GM12878 (cell line): Measurements from ENCODE around the gene TPK1. TPM values are rescaled to one million over a fixed set of nuclear protein-coding genes. Genes with fewer than 3 reads are reported as not detected.

Experiments used
- ATAC-seq: fragments of 200-7000 bp; cut with Tn5 transposase; 3 replicates; pipeline ENCODE4 v1.9.1; 2020; ENCODE audit warnings: mild to moderate bottlenecking, moderate library complexity
- BruUV-seq: library from RNA; stranded (reverse); fragments of 400-500 nt; replicated peaks from 2 replicates; lab custom pipeline; 2021; lab: Mats Ljungman, UMichigan
- CTCF ChIA-PET: fragments of 300-600 bp; sonication (Branson Sonifier 250); formaldehyde crosslinking; extraction: SDS; loops from one replicate; lab custom pipeline; 2021; ENCODE audit warnings: inconsistent platforms; lab: Yijun Ruan, JAX
- POLR2A ChIA-PET: fragments of 350-600 bp; formaldehyde crosslinking; extraction: SDS; loops from one replicate; lab custom pipeline; 2021; ENCODE audit warnings: inconsistent platforms; lab: Charles Lee
- RAD21 ChIA-PET: fragments of 300-600 bp; sonication (Branson Sonifier 250); formaldehyde crosslinking; loops from one replicate; lab custom pipeline; 2023; ENCODE audit warnings: antibody characterized with exemption; ENCODE audit not compliant: unreplicated experiment; lab: Charles Lee
- SMC1A ChIA-PET: fragments of 300-600 bp; sonication (Branson Sonifier 250); formaldehyde crosslinking; loops from one replicate; lab custom pipeline; 2023; ENCODE audit not compliant: unreplicated experiment, uncharacterized antibody; lab: Charles Lee
- DNase-seq: peaks from one replicate; pipeline ENCODE4 v3.0.0-alpha.2; 2011; ENCODE audit warnings: low read depth, low spot score
- FAIRE-seq: peaks from 3 replicates; lab custom pipeline; 2011; peaks lifted over from hg19 to GRCh38; lab: Jason Lieb, UNC
- H2AFZ ChIP-seq: 2 replicates; pipeline ENCODE4 v1.6.0; 2011; ENCODE audit warnings: low read depth, low read length, control low read depth; ENCODE audit not compliant: control insufficient read depth
- H3K27ac ChIP-seq: 2 replicates; pipeline ENCODE4 v1.5.1; 2011; ENCODE audit warnings: control low read depth; ENCODE audit not compliant: control insufficient read depth, insufficient read depth
- H3K27me3 ChIP-seq, 2 experiments: replicated peaks in 1 of 2; 2 replicates each; pipeline versions ENCODE4 v1.6.0 to v1.6.1; 2011; ENCODE audit warnings: low read length in 1 of 2; ENCODE audit not compliant: control insufficient read depth in 2 of 2, insufficient read depth in 2 of 2
- H3K36me3 ChIP-seq, 2 experiments: 2 replicates each; pipeline ENCODE4 v1.5.1; 2011; ENCODE audit warnings: low read length in 1 of 2; ENCODE audit not compliant: control insufficient read depth in 2 of 2, insufficient read depth in 2 of 2
- H3K4me1 ChIP-seq: 2 replicates; pipeline ENCODE4 v1.6.1; 2011; ENCODE audit warnings: mild to moderate bottlenecking, low read length, moderate library complexity, mixed read lengths; ENCODE audit not compliant: control insufficient read depth, insufficient read depth
- H3K4me2 ChIP-seq: 2 replicates; pipeline ENCODE4 v1.6.0; 2011; ENCODE audit warnings: control low read depth; ENCODE audit not compliant: control insufficient read depth, insufficient read depth
- H3K4me3 ChIP-seq: fragments of 200-600 bp; sonication (generic); 2 replicates; pipeline ENCODE4 v1.5.1; 2016
- H3K79me2 ChIP-seq: 2 replicates; pipeline ENCODE4 v1.6.0; 2011; ENCODE audit warnings: low read length; ENCODE audit not compliant: control insufficient read depth, insufficient read depth
- H3K9ac ChIP-seq: 2 replicates; pipeline ENCODE4 v1.8.0; 2011; ENCODE audit warnings: low read length, control low read depth, mixed read lengths; ENCODE audit not compliant: control insufficient read depth, insufficient read depth
- H3K9me3 ChIP-seq: replicated peaks from 3 replicates; pipeline ENCODE4 v1.5.1; 2011; ENCODE audit warnings: mild to moderate bottlenecking, low read length; ENCODE audit not compliant: control insufficient read depth, insufficient read depth
- H4K20me1 ChIP-seq: 2 replicates; pipeline ENCODE4 v1.6.0; 2011; ENCODE audit not compliant: control insufficient read depth, insufficient read depth
- ASH2L ChIP-seq: fragments of 300-600, 200-600 bp; sonication (generic); IDR thresholded peaks from 2 replicates; pipeline ENCODE4 v1.6.1; 2017; ENCODE audit warnings: low read depth, mild to moderate bottlenecking, borderline replicate concordance
- BCLAF1 ChIP-seq: fragments of 450-650 bp; IDR thresholded peaks from 2 replicates; pipeline ENCODE4 v1.6.1; 2017; ENCODE audit warnings: antibody characterized with exemption, mild to moderate bottlenecking, moderate library complexity
- E2F8 ChIP-seq: fragments of 450-650 bp; IDR thresholded peaks from 2 replicates; pipeline ENCODE4 v1.6.1; 2018; ENCODE audit warnings: mild to moderate bottlenecking, low read depth, moderate library complexity; ENCODE audit not compliant: partially characterized antibody
- ESRRA ChIP-seq: IDR thresholded peaks from 2 replicates; pipeline ENCODE4 v1.6.1; 2012; ENCODE audit warnings: mild to moderate bottlenecking, low read length, improper control_type of control experiment
- GATAD2B ChIP-seq: fragments of 450-650 bp; conservative IDR thresholded peaks from 2 replicates; pipeline ENCODE4 v1.6.1; 2017; ENCODE audit warnings: low read depth, mild to moderate bottlenecking, moderate library complexity
- MXI1 ChIP-seq: fragments of 150-350 bp; IDR thresholded peaks from 2 replicates; pipeline ENCODE4 v1.6.1; 2011; ENCODE audit warnings: low read depth, mild to moderate bottlenecking, inconsistent platforms, low read length, improper control_type of control experiment
- NR2F1 ChIP-seq: fragments of 450-650 bp; conservative IDR thresholded peaks from 2 replicates; pipeline ENCODE4 v1.6.1; 2017; ENCODE audit warnings: mild to moderate bottlenecking
- RB1 ChIP-seq: fragments of 450-650 bp; formaldehyde crosslinking; IDR thresholded peaks from 2 replicates; pipeline ENCODE4 v1.6.1; 2017; ENCODE audit warnings: mild to moderate bottlenecking, borderline replicate concordance
- SMC3 ChIP-seq: IDR thresholded peaks from 2 replicates; pipeline ENCODE4 v1.6.1; 2011; ENCODE audit warnings: low read length, improper control_type of control experiment, borderline replicate concordance
- SREBF1 ChIP-seq: IDR thresholded peaks from 2 replicates; pipeline ENCODE4 v1.6.1; 2012; ENCODE audit warnings: mild to moderate bottlenecking, low read length
- TAF1 ChIP-seq: IDR thresholded peaks from 2 replicates; pipeline ENCODE4 v1.6.1; 2011; ENCODE audit warnings: mild to moderate bottlenecking, low read depth, low read length, borderline replicate concordance
- TCF3 ChIP-seq: IDR thresholded peaks from 2 replicates; pipeline ENCODE4 v1.6.1; 2012; ENCODE audit warnings: low read depth, mild to moderate bottlenecking, low read length, borderline replicate concordance; ENCODE audit not compliant: insufficient read depth
- TCF7 ChIP-seq: IDR thresholded peaks from 2 replicates; pipeline ENCODE4 v1.6.1; 2014; ENCODE audit warnings: antibody characterized with exemption, borderline replicate concordance
- ZNF24 ChIP-seq: fragments of 450-650 bp; IDR thresholded peaks from 2 replicates; pipeline ENCODE4 v1.6.1; 2017; ENCODE audit warnings: antibody characterized with exemption, mild to moderate bottlenecking
- in situ Hi-C: fragments of 300-500 bp; cut with MboI; formaldehyde crosslinking; loops from 9 replicates; pipeline ENCODE4 v1.14.3; 2018; ENCODE audit warnings: mixed read lengths
- intact Hi-C: fragments of 100-400 bp; cut with micrococcal nuclease; formaldehyde crosslinking; loops from one replicate; pipeline ENCODE4 v1.14.2; 2022; ENCODE audit not compliant: unreplicated experiment
- polyA plus RNA-seq, 11 experiments: library from polyadenylated mRNA; depleted of rRNA in 4 of 11; unstranded in 6 of 11; stranded (reverse) in 5 of 11; fragments of >200 nt; fragmentation: Nextera tagmentation in 4 of 11; fragmentation: Illumina TruSeq in 1 of 11; extraction: Ambion mirVana in 4 of 11; extraction: Trizol in 1 of 11; gene quantifications; 1 replicate in 1 of 11; 2 replicates in 10 of 11; pipeline versions ENCODE4 v1.2.1 to v1.2.3, GENCODE V29; 2011 to 2016; ENCODE audit warnings: inconsistent platforms in 2 of 11, missing spikeins in 2 of 11, low read depth in 1 of 11
- total RNA-seq, 4 experiments: library from RNA; depleted of rRNA in 3 of 4; stranded (reverse); fragments of >200 nt in 3 of 4; fragmentation: Illumina TruSeq in 1 of 4; extraction: Trizol in 1 of 4; gene quantifications; 2 replicates each; pipeline versions ENCODE4 v1.2.1 to v1.2.3, GENCODE V29; 2013 to 2021

Gene TPK1
- total and polyA plus RNA-seq, 10 of the 15 experiments (the other 5 are each of a cell fraction or from before 2014, with no cell fraction given) = 7.1 to 19.0 (median 9.3) TPM

- TF ChIP-seq SMC3 = no peak
These were observed 301.7 kb downstream of the TPK1 start (continued) for GRCh38 chr7:144534196-144534595.

GRCh38 chr7:144531181-144531580 is 304.7 kb downstream of the TPK1 start:
- no peak for FAIRE-seq
- Histone ChIP-seq H3K27me3 (no peaks in the 10 kb centered on the region), H3K4me3 (no peak overlapping the region), H2AFZ (no peak overlapping the region), H3K79me2 (no peaks in the 10 kb centered on the region), H3K36me3 (no peaks in the 10 kb centered on the region), H3K4me2 (no peak overlapping the region), H3K27ac (no peak overlapping the region), H3K4me1 (peaks cover 10% of the 10 kb centered on the region; the same call in 1 of the 2 replicates), H4K20me1 (no peaks in the 10 kb centered on the region), H3K9me3 (no peaks in the 10 kb centered on the region), H3K9ac (no peak overlapping the region)
- intact Hi-C loops (no loop called here), in situ Hi-C loops (no loop called here)
- SMC1A ChIA-PET = no interaction called here
- no peak for DNase-seq
- no peak for ATAC-seq
- CTCF ChIA-PET = interaction anchor here (0.6 to 0.7 kb wide), 2 partner anchors 123 to 134 kb away, joined by 4 to 5 read pairs; no protein-coding TSS in a partner anchor
- TF ChIP-seq E2F8 (no peak), BCLAF1 (no peak), RB1 (no peak), TCF7 (no peak), TAF1 (no peak), TCF3 (no peak), ESRRA (no peak), SREBF1 (no peak), MXI1 (no peak), ZNF24 (no peak), GATAD2B (no peak), ASH2L (no peak), NR2F1 (no peak)
- POLR2A ChIA-PET = no interaction called here
- RAD21 ChIA-PET = no interaction called here
- no TSS peak for BruUV-seq
